AG08396 (cell line): Measurements from ENCODE around the gene SLC35F6.
A peak's percentile ranks its signal among the peaks of the same experiment; 100 is the strongest.
"Not testable (repeated sequence)": the region's sequence is repeated elsewhere in the genome, so short reads cannot be mapped to it uniquely, and the experiment has no call there.

ENCODE experiments used
- DNase-seq: peaks from one replicate; pipeline ENCODE4 v3.0.0; 2012; ENCODE audit warnings: low spot score, mixed read lengths

SLC35F6 gene

DNA sequence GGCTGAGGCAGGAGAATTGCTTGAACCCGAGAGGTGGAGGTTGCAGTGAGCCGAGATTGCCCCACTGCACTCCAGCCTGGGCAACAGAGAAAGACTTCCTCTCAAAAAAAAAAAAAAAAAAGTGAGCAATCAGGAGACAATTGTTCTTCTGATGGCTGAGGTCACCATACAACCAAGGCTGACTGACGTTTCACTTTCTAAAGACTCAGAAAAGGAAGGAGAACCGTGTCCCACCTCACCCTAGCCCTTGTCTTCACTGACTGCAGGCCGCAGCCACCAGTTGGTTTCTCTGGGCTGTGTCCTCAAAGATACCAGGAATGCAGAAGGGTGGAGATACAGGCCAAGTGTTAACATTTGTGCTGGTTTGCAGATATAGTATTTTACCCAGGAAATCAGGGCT is 7.7 kb upstream of the SLC35F6 start:
- DNase-seq = no peak

DNA sequence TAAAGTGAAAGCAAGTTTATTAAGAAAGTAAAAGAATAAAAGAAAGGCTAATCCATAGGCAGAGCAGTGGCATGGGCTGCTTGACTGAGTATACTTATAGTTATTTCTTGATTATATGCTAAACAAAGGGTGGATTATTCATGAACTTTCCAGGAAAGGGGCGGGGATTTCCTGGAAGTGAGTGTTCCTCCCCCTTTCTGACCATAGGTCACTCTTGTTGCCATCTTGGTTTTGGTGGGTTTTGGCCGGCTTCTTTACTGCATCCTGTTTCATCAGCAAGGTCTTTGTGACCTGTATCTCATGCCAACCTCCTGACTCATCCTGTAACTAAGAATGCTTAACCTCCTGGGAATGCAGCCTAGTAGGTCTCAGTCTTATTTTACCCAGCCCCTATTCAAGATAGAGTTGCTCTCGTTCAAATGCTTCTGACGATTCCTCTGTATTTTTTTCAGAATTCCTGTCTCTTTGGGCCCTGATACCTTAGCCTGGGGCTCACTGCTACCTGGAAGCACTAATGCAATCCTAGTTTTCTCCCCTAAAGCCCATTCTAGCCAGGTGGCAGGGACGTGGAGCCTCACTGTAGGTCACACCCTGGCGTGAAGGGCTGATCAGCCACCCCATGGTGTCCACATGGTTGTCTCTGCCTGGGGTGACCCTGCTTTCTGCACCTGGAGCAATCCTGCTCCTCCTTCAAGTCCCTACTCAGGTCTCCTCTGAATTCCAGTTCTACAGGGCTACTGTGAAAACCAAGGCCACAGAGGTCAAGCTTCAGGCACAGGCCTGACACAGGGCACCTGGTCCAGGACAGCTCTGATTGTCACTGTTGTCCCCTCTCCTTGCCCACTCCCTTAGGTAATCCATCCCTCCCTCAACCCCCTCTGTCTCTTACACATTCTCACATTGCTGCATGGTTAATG is 6.0 kb upstream of the SLC35F6 start:
- DNase-seq = peak; percentile 64

DNA sequence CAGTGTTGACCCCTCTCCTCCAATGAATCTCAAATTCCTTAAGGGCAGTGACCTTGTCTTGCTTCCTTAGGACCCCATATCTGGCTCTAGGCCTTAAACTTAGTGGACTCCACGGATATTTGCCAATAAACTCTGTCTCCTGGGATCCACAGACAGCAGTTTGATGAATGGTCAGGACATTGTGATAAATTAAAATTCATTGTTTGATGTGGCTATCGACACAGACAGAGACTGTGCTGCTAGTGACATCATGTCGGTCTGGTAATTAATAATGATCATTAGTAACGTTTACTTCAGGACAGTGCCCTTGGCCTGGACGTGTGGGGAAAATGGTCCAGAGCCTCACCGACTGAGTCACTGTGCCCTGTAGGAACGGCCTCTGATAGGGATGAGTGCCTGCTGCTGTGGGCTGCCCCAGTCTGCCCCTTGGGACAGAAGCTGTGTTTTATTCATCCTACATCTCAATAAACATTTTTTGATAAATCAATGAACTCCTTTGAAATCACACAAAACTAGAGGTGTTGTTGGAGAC is 5.2 kb upstream of the SLC35F6 start:
- DNase-seq = no peak

DNA sequence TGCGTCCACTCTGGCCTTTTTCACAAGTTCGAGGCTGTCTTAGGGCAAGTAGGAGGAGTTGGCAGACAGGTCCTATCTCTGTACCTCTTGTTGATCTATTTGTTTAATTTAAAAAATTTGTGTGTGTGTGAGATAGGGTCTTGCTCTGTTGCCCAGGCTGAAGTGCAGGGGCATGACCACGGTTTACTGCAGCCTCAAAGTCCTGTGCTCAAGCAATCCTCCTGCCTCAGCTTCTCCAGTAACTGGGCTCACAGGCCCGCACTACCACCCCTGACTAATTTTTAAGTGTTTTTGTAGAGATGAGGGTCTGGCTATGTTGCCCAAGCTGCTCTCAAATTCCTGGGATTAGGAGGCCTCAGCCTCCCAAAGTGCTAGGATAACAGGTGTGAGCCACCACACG is 4.2 kb upstream of the SLC35F6 start:
- no peak for DNase-seq

DNA sequence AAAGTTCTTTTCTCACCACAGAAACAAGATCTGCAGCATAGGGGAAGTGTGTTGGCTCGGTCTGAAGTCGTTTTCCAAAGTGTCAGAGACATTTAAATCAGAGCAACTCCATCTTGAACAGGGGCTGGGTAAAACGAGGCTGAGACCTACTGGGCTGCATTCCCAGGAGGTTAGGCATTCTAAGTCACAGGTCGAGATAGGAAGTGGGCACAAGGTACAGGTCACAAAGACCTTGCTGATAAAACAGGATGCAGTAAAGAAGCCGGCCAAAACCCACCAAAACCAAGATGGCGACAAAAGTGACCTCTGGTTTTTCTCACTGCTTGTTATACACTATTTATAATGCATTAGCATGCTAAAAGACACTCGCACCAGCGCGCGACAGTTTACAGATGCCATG is 3.1 kb upstream of the SLC35F6 start:
- DNase-seq = not testable (repeated sequence)

DNA sequence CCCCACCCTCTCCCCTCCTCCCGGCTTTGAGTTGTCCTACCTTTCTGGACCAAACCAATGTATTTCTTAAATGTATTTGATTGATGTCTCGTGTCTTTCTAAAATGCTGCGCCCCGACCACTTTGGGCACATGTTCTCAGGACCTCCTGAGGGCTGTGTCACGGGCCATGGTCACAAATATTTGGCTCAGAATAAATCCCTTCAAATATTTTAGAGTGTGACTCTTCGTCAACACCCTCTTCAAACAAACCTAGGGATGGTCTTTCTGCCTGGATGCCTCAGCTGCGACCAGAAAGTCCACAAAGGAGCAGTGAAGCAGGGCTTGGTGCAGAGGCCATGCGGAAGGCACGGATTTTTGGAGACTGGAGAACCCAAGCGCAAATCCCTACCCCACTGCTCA is 1.1 kb upstream of the SLC35F6 start:
- DNase-seq = no peak

DNA sequence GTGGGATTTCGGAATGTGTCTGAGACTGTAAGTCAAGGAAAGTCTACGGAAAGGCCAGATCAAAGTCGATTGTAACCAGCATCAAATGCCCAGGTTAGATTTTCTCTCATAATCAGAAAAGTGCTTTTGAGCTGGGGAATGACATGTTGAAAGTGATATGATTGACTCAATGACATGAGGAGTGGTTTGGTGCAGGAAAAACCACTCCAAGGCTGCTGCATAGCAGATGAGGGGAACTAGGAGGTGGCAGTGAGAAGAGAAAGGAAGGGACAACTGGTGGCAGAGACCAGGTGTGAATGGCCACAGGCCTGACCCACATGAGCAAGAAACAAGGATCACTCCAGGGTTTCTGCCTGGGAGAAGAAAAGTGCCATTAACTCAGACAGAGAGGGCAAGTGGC is 822 bp downstream of the SLC35F6 start:
- DNase-seq = no peak

DNA sequence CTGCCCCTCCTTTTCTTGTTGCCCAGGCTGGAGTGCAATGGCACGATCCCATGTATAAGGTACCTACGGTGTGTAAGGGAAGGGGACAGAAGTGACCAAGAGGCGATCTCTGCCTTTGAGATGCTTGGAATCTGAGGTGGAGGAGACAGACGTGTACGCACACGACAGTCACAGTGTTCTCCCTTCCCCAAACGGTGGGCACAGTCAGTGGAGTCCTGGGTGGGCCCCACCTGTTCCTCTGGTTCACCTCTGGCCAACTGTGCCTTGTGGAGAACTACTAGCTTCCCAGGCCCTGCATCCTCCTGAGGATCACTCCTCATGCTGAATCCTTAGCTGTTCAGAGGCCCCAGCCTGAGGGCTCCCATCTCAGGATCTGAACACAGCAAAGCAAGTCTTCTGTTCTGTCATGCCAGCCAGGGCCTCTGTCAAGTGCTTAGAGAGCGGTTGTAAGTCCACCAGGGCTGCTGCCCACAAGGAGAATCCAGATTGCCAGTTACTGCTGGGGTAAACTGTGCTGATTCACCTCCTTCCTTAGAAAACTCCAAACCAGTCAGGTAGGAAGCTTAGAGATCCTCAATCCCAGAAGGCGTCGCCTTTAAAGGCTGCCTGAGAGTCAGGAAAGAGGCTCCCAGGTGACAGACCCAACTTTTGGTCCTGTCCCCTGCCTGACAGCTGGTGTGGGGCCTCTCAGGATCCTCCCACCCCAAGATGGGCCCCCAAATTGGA is 1.6 kb downstream of the SLC35F6 start:
- no peak for DNase-seq

DNA sequence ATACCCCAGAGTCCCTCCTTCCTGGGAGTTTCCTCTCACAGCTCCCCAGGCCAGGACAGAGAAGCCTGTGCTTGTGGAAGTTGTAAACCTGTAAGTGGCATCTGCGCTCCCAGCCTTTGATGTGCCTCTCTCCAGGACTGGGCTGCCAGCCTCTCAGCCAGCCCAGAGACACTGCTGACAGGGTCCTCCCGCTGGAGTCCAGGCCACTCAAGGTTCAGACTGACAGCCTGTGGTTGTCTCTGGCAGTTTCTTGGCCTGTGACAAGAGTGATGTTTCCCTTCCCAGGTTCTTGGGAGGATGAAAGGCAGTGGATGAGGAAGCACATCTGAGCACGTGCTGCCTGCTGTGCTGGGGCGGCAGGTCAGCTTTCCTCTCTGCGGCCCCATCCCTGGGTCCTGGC is 3.0 kb downstream of the SLC35F6 start:
- DNase-seq = no peak

DNA sequence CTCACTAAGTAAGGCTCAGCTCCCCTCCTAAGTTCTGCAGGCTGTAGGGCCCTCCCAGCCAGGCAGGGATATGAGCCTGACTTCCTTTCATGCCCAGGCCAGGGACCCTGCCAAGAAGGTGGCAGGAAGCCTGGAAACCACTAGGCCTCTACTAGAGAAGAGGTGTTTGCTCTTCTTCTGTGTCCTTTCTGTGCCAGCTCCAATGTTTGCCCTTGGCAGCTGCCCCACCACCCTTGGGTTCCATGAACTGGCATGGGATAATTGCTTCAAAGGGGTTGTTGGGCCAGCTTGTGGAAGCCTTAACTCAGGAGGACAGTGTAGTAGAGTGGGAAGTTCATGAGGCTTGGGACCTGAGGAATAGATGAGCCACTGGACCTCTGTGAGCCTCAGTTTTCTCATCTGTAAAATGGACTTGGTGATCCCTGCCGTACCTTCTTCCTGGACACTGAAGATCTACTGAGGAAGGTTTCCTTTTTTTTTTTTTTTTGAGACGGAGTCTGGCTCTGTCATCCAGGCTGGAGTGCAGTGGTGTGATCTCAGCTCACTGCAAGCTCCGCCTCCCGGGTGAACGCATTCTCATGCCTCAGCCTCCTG is 3.9 kb downstream of the SLC35F6 start:
- no peak for DNase-seq

DNA sequence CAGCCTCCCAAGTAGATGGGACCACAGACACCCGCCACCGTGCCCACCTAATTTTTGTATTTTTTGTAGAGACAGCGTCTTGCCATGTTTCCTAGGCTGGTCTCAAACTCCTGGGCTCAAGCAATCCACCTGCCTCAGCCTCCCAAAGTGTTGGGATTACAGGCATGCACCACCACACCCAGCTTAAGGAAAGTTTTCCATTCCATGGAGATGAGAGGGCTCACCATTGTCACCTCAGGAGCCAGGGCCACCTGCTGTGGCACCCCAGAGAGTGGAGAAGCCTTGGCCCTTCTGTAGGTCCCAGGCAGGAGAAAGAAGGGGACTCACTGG is 4.6 kb downstream of the SLC35F6 start:
- DNase-seq = no peak

DNA sequence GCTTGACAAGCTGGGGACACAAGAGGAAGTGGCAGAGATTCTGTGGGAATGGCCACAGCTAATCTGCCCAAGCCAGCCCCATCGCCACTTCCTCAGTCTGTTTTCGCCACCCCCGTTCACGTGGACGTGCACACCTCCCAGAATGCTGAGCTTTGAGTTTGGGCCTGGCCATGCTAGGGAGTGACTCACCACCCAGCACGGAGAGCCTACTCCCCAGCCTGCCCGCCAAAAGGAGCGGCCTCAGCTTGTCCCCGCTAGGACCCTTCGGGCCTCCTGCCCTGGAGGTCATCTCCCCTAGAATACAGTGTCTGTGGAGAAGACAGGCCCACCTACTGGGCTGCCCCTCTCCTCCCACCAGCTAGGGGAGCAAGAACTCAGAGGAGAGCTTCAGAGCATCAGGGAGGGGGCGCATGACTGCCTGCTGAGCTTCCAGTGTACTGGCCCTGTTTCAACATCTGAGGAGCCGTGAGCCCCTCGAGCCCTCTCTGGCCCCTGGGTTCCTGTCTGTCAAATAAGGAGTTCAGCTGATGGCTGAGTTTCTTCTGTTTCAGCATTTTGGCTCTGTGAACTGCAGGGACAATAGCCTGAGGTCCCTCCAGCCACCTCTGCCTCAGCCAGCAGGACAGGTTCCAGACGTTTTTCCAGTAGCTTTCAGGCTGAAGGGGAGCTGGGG is 5.1 kb downstream of the SLC35F6 start:
- no peak for DNase-seq

DNA sequence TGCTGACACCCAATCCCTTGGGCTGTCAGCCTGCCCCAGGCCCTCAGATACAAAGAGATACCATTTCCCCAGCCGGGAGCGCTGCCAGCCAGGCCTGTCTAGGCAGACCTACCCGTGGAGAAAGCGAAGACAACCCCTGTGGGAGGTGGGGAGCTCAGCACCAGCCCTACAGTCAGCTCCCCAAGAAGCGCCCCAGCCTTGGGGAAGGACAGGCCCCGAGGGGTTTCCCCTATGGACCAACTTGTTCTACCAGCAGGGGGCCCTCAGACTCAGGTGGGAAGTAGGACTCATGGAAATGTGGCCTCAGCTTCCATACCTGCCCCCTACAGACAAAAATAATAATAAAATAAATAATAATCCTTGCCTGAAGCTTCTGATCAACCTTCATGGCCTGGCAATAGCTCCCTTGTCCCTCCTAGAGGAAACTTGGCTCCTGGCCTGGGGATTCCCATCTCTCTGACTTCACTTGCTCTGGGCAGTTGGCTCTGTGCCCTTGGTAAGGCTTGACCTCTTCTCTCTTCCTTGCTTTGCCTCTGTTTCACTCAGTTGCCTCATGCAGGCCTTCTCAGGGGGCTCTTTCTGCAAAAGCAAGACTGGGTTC is 7.0 kb downstream of the SLC35F6 start:
- DNase-seq = peak; percentile 55

DNA sequence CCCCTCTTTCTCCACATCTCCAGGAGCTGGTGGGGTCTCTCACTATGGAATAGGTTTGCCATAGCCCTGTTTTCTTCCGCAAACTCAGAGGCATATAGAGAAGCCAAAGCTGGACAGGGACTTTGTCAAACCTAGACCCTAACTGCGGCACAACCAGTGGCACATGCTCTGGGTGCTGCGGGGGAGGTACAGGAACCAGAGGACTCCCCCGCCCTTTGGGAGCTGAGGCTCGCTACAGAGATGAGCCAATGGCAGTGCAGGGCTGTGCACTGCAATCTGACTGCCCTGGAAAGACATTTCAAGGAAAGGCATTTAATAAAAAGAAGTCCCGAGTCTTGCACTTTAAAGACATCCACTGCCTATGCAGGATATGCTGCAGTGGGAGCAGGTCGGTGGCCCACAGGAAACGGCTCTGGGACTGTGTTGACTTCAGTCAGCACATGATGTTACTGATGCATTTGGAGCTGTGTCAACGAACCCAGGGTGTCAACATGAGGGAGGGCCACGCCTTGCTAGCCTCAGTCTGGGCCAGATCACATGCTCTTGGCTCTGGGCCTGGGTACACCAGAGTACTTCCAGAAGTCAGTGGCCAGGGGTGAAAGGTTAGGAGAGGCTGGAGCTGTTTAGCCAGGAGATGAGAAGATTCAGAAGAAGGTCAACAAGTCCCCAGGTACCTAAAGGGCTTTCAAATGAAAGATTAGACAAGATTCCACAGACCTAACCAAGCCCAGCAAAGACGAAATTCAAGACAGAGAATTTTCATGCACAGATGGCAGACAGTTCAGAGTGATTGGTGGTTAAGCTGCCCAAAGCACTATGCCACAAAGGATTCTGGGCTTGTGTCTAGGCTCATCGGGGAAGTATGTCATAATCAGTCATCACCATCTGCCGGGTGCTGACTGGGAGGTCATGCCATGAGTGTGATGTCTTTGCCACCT is 8.2 kb downstream of the SLC35F6 start:
- peak; percentile 50 for DNase-seq

DNA sequence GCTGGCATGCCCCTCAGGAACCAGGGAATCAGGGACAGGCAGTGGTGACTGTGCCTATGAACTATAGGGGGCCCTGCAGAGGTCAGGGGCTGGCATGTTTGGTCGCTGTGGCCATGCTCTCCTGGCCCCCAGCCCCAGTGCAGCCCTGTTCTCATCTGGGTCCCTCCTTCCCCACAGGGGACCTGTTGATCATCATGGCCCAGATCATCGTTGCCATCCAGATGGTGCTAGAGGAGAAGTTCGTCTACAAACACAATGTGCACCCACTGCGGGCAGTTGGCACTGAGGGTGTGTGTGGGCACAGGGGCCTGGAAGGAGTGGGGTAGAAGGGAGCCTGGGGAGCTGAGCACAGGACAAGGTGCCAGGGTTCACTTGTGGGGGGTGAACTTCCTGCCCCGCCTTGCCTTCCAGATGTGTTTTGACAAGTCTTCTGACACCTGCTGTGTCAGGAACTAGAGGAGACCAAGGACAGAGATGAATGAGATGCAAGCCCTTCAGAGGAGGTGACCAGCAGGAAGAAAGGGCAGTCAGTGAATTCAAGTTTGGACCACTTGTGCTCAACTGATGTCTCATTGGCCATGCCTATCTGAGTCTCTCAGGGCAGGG is 12.2 kb downstream of the SLC35F6 start:
- DNase-seq = no peak

DNA sequence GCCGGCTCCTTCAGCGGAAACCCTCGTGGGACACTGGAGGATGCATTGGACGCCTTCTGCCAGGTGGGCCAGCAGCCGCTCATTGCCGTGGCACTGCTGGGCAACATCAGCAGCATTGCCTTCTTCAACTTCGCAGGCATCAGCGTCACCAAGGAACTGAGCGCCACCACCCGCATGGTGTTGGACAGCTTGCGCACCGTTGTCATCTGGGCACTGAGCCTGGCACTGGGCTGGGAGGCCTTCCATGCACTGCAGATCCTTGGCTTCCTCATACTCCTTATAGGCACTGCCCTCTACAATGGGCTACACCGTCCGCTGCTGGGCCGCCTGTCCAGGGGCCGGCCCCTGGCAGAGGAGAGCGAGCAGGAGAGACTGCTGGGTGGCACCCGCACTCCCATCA is 14.0 kb downstream of the SLC35F6 start:
- no peak for DNase-seq

DNA sequence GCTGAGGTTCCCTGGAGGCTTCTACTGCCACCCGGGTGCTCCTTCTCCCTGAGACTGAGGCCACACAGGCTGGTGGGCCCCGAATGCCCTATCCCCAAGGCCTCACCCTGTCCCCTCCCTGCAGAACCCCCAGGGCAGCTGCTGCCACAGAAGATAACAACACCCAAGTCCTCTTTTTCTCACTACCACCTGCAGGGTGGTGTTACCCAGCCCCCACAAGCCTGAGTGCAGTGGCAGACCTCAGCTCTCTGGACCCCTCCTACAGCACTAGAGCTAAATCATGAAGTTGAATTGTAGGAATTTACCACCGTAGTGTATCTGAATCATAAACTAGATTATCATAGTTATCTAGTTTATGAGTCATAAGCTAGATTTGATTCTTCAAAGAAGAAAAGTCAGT is 14.4 kb downstream of the SLC35F6 start:
- no peak for DNase-seq

DNA sequence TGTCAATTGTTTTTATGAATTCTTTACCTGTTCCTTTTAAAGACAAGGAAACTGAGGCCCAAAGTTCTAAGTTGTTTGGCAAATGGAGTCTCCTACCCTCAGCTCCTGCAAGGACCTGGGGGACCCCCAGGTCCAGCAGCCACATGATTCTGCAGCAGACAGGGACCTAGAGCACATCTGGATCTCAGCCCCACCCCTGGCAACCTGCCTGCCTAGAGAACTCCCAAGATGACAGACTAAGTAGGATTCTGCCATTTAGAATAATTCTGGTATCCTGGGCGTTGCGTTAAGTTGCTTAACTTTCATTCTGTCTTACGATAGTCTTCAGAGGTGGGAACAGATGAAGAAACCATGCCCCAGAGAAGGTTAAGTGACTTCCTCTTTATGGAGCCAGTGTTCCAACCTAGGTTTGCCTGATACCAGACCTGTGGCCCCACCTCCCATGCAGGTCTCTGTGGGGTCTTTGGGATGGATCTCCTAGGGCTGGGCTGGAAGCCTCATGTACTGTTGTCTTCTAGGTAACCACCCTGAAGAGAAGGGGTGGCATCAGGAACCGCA is 16.2 kb downstream of the SLC35F6 start:
- no peak for DNase-seq

DNA sequence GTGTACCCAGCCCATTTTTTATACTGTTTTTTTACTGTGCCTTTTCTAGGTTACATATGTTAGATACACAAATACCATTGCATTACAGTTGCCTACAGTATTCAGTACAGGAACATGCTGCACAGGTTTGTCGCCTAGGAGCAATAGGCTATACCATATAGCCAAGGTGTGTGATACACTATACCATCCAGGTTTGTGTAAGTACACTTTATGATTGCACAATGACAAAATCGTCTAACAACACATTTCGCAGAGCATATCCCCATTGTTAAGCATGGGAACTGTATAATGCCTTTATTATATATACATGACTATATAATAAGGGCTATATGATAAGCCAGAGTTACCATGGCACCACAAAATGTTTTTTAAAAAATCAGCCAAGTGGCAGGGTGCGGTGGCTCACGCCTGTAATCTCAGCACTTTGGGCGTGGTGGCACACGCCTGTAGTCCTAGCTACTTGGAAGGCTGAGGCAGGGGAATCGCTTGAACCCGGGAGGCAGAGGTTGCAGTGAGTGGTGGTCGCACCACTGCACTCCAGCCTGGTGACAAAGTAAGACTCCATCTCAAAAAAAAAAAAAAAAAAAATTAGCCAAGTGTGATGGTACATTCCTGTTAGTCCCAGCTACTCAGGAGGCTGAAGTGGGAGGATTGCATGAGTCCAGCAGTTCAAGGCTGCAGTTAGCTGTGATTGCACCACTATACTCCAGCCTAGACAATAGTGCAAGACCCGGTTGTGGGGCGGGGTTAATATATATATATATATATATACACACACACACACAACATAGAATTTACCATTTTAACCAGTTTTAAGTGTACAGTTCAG is 19.0 kb downstream of the SLC35F6 start:
- DNase-seq = no peak
